Loucy (cell line): Measurements from ENCODE around the gene CELF2.

Source experiments
- EZH2phosphoT487 ChIP-seq: fragments of 200-600 bp; IDR thresholded peaks from 2 replicates; pipeline ENCODE4 v1.6.1; 2018; ENCODE audit warnings: antibody characterized with exemption, mild to moderate bottlenecking, moderate library complexity, borderline replicate concordance
- TF ChIP-seq, protein P1 (sequence below): fragments of 200-600 bp; sonication (generic); conservative IDR thresholded peaks from 2 replicates; pipeline ENCODE4 v1.5.1; 2014; ENCODE audit warnings: mild to moderate bottlenecking, antibody characterized with exemption, low read length

DNA sequence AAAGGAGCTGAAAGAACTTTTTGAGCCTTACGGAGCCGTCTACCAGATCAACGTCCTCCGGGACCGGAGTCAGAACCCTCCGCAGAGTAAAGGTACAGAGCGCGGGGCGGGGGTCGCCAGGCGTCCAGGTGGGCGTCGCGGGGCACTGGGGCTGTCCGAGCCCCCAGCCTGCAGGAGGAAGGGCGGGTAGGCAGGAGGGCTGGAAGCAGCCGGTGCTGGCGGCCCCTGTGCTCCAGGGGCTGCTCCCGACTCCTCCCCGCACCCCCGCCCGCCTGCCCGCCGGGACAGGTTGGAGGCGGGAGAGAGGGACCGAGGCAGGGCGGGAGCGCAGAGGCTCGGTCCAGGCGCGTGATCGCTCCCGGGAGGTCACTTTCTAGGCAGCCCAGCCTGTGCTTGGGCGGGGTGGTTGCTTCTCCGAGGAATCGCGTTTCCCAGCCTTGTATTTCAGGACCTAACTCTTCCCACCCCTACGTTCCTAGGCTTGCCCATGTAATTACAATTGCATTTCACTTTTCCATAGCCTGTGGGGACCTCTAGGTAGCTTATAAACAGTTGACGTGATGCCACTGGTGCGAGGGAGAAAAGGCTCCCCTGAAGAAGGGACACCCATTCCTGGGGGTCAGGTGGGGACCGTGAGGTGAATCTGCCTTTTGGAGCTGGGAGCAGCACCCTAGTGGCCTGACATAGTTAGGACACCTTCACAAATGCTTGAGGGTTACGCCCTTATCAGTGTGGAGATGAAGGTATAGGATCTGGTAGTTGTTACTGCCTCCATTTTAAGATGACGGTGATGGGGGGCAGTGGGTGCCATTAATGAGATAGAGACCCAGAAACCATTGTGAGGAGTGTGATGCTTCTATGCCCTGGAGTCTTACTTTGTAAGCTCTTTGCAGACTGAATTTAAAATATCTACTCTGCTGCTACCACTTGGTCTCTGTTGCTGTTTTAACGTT is 148.2 kb downstream of the CELF2 start:
- TF ChIP-seq, protein P1, sequence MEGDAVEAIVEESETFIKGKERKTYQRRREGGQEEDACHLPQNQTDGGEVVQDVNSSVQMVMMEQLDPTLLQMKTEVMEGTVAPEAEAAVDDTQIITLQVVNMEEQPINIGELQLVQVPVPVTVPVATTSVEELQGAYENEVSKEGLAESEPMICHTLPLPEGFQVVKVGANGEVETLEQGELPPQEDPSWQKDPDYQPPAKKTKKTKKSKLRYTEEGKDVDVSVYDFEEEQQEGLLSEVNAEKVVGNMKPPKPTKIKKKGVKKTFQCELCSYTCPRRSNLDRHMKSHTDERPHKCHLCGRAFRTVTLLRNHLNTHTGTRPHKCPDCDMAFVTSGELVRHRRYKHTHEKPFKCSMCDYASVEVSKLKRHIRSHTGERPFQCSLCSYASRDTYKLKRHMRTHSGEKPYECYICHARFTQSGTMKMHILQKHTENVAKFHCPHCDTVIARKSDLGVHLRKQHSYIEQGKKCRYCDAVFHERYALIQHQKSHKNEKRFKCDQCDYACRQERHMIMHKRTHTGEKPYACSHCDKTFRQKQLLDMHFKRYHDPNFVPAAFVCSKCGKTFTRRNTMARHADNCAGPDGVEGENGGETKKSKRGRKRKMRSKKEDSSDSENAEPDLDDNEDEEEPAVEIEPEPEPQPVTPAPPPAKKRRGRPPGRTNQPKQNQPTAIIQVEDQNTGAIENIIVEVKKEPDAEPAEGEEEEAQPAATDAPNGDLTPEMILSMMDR: peak; percentile 79
- no peak for TF ChIP-seq EZH2phosphoT487
